Stomach smooth muscle (tissue), 2 donors: ENCODE data around the gene ZMYND19.
"Not testable (repeated sequence)": the region's sequence is repeated elsewhere in the genome, so short reads cannot be mapped to it uniquely, and the experiment has no call there.

Source experiments
- H3K27ac ChIP-seq: one replicate; pipeline ENCODE4 v1.7.0; 2013; ENCODE audit warnings: mild to moderate bottlenecking, low read length, inconsistent platforms
- H3K27me3 ChIP-seq, 2 donors: one replicate each; pipeline ENCODE4 v1.7.0; 2013; ENCODE audit warnings: low read length in 2 of 2; ENCODE audit not compliant: insufficient read depth in 2 of 2, control insufficient read depth in 1 of 2
- H3K36me3 ChIP-seq, 2 donors: one replicate each; pipeline ENCODE4 v1.7.0; 2013; ENCODE audit warnings: low read length in 2 of 2; ENCODE audit not compliant: control insufficient read depth in 2 of 2, insufficient read depth in 2 of 2
- H3K4me1 ChIP-seq: one replicate; pipeline ENCODE4 v1.7.0; 2013; ENCODE audit warnings: low read length; ENCODE audit not compliant: control insufficient read depth, insufficient read depth
- H3K4me3 ChIP-seq, 2 donors: one replicate each; pipeline ENCODE4 v1.7.0; 2013; ENCODE audit warnings: low read length in 2 of 2
- H3K9ac ChIP-seq, 2 donors: one replicate each; pipeline ENCODE4 v1.7.0; 2013; ENCODE audit warnings: low read length in 2 of 2, mild to moderate bottlenecking in 1 of 2
- H3K9me3 ChIP-seq, 2 donors: one replicate each; pipeline ENCODE4 v1.7.0; 2013; ENCODE audit warnings: low read length in 2 of 2; ENCODE audit not compliant: control insufficient read depth in 2 of 2
- donor health status: healthy.
- donor health status: Pancreatic carcinoma.

Gene ZMYND19

GRCh38 chr9:137543237-137543963, 46.9 kb downstream of the ZMYND19 start:
- H3K27ac ChIP-seq: no peak overlapping the region
- H3K4me3 ChIP-seq: no peak overlapping the region
- H3K9ac ChIP-seq: no peak overlapping the region
- peaks cover 4% of the 10 kb centered on the region for H3K4me1 ChIP-seq
- peaks cover 0 to 2% of the 10 kb centered on the region in 2 donors for H3K36me3 ChIP-seq
- H3K9me3 ChIP-seq: no peaks in the 10 kb centered on the region
- no peaks in the 10 kb centered on the region for H3K27me3 ChIP-seq

GRCh38 chr9:137542486-137542885, 47.8 kb downstream of the ZMYND19 start:
- no peak overlapping the region for H3K4me3 ChIP-seq
- H3K4me1 ChIP-seq: no peaks in the 10 kb centered on the region
- no peaks in the 10 kb centered on the region for H3K27me3 ChIP-seq
- no peak overlapping the region for H3K27ac ChIP-seq
- no peak overlapping the region for H3K9ac ChIP-seq
- no peaks in the 10 kb centered on the region for H3K9me3 ChIP-seq
- H3K36me3 ChIP-seq: peaks cover 0 to 2% of the 10 kb centered on the region in 2 donors

GRCh38 chr9:137540536-137540935, 49.8 kb downstream of the ZMYND19 start:
- no peaks in the 10 kb centered on the region for H3K9me3 ChIP-seq
- H3K36me3 ChIP-seq: peaks cover 0 to 2% of the 10 kb centered on the region in 2 donors

GRCh38 chr9:137538058-137538457, 52.3 kb downstream of the ZMYND19 start:
- H3K36me3 ChIP-seq: peaks cover 0 to 2% of the 10 kb centered on the region in 2 donors
- H3K27me3 ChIP-seq: no peaks in the 10 kb centered on the region
- H3K9ac ChIP-seq: no peak overlapping the region
- no peaks in the 10 kb centered on the region for H3K9me3 ChIP-seq
- H3K4me3 ChIP-seq: no peak overlapping the region
- peaks cover 7% of the 10 kb centered on the region for H3K4me1 ChIP-seq
- H3K27ac ChIP-seq: no peak overlapping the region

More at GRCh38 chr9:137540536-137540935, 49.8 kb downstream of the ZMYND19 start:
- no peak overlapping the region for H3K9ac ChIP-seq
- H3K4me1 ChIP-seq: no peaks in the 10 kb centered on the region
- H3K27me3 ChIP-seq: no peaks in the 10 kb centered on the region
- H3K27ac ChIP-seq: no peak overlapping the region
- H3K4me3 ChIP-seq: no peak overlapping the region

- H3K27ac ChIP-seq, H3K4me3 ChIP-seq, H3K9me3 ChIP-seq, H3K36me3 ChIP-seq, H3K27me3 ChIP-seq, H3K4me1 ChIP-seq, H3K9ac ChIP-seq: not testable (repeated sequence)
Observed at GRCh38 chr9:137536594-137537131, 53.6 kb downstream of the ZMYND19 start.

GRCh38 chr9:137535120-137535428, 55.2 kb downstream of the ZMYND19 start:
- H3K36me3 ChIP-seq: no peaks in the 10 kb centered on the region
- no peak overlapping the region for H3K4me3 ChIP-seq
- no peak overlapping the region for H3K9ac ChIP-seq
- no peaks in the 10 kb centered on the region for H3K9me3 ChIP-seq
- no peaks in the 10 kb centered on the region for H3K27me3 ChIP-seq
- H3K27ac ChIP-seq: no peak overlapping the region
- peaks cover 9% of the 10 kb centered on the region for H3K4me1 ChIP-seq

- Histone ChIP-seq H3K27ac (no peak overlapping the region), H3K36me3 (no peaks in the 10 kb centered on the region), H3K4me3 (no peak overlapping the region), H3K27me3 (no peaks in the 10 kb centered on the region), H3K9me3 (no peaks in the 10 kb centered on the region), H3K9ac (no peak overlapping the region), H3K4me1 (peaks cover 9% of the 10 kb centered on the region)
Observed at GRCh38 chr9:137534256-137535119, 55.8 kb downstream of the ZMYND19 start.

- H3K4me1 ChIP-seq, H3K9ac ChIP-seq, H3K9me3 ChIP-seq, H3K27ac ChIP-seq, H3K27me3 ChIP-seq, H3K4me3 ChIP-seq, H3K36me3 ChIP-seq: not testable (repeated sequence)
Observed at GRCh38 chr9:137532891-137533468, 57.3 kb downstream of the ZMYND19 start.
